GM19328 (cell line): Measurements from ENCODE around the gene CLEC11A.

Source experiments
- ATAC-seq: cut with Tn5 transposase; IDR thresholded peaks from one replicate; pipeline ENCODE4 v1.9.1; 2021; ENCODE audit warnings: mild to moderate bottlenecking, moderate library complexity; ENCODE audit not compliant: unreplicated experiment

CLEC11A gene, protein sequence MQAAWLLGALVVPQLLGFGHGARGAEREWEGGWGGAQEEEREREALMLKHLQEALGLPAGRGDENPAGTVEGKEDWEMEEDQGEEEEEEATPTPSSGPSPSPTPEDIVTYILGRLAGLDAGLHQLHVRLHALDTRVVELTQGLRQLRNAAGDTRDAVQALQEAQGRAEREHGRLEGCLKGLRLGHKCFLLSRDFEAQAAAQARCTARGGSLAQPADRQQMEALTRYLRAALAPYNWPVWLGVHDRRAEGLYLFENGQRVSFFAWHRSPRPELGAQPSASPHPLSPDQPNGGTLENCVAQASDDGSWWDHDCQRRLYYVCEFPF

DNA sequence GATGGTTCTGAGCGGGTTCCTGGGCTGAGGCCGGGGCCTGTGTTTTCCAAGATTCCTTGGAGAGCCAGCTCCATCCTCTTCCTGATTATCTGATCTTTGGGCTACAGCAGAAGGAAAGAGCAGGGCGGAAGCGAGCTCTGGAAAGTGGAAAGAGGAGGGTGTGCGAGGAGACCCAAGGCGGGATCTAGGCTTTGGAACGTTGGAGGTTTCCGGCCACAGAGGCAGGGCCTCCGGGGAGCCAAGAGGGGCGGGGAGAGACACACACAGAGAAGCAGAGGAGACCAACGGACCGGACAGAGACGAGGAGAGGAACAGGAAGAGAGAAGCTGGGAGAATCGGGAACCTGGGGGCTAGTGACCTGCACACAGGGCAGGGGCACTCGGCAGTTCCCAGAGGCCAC, at the start of gene CLEC11A:
Gene CLEC11A (plus strand): TSS at position 296 of the 400 bp plus-strand sequence. CDS start 162 bp downstream, outside the sequence.
- ATAC-seq: no peak

DNA sequence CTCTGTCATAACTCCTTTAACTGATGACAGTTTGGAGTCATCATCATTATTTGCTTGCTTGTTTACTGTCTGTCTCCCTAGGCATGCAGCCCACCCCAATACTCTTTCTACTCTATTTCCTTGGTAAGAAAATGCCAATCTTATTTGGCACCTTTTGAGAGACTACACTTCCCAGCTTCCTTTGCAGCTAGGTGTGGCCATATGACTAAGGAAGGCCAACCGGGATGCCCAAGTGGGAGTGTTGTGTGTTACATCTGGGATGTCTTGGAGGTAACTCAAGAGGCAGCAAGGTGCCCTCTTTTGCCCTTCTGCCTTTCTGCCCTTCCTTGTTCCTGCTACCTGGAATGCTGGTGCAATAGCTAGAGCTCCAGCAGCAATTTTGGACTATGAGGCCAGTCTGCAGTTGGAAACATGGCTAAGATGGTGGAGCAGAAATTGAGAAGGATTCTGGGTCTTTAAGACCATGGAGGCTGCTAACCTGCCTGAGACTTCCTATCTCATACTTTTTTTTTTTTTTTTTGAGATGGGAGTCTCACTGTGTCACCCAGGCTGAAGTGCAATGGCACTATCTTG, 46.5 kb upstream of the CLEC11A start:
- no peak for ATAC-seq

DNA sequence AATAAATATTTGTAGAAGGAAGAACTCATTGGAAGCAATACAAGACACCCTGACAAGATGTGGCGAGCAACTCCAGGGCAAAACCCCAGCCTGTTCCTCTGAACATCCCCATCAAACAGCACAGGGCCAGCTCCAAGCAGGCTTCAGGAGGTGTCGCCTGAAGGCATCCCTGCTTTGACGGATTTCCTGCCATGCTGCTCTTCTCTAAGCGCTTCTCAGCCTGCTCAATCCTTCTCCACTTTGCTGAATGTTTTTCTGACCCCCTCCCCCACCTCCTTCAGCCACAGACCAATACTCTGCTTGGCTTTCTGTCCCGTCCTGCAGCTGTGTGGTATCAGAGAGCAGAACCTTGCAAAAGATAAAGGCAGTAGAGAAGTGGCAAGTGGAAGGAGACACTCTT, 45.5 kb upstream of the CLEC11A start:
- no peak for ATAC-seq

DNA sequence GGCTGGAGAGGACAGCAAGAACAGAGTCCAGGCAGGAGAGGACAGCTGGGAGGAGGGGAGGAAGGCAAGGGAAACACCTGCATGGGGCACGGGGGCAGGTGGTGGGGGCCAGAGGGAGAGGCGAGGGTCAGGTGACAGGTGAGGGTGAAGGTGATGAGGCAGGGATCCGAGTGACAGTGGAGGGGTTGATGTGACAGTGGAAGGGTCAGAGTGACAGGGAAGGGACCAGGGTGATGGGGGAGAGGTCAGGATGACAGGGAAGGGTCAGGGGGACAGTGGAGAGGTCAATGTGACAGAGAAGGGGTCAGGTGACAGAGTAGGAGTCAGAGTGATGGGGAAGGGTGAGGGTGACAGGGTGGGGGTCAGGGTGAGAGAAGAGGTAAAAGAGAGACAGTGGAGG, 44.8 kb upstream of the CLEC11A start:
- no peak for ATAC-seq

DNA sequence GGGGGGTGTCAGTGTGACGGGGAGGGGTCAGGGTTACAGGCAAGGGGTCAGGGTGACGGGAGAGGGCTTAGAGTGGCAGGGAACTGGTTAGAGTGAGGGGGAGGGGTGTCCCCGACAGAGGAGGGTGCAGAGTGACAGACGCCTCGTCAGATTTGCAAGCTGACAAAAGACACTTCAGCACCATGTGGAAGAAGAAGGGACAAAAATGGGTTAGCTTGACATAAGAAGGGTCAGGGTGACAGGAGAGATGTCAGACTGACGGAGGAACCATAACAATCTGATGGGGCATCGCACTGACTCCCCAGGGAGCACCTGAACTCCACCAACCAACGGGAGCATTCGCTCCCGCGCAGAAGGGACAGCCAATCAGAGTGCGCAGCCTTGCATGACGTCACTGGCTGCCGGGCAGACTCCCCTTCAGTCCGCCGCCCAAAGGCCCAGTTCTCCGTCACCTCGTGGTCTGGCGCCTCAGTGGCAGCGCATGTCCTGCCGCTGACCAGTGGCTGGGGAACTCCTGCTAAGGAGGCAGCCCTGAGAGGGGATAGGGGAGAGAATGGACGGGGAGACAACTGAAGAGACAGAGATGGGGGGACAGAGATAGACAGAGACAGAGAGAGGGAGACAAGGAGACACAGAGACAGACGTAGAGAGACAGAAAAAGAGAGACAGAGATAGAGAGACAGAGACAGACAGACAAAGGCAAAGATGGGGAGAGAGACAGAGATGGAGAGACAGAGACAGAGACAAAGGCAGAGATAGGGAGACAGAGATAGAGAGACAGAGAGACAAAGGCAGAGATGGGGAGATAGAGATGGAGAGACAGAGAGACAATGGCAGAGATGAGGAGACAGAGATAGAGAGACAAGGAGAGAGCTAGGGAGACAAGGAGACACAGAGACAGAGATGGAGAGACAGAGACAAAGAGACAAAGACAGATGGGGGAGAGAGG, 43.7 kb upstream of the CLEC11A start:
- ATAC-seq: peak; percentile 75

DNA sequence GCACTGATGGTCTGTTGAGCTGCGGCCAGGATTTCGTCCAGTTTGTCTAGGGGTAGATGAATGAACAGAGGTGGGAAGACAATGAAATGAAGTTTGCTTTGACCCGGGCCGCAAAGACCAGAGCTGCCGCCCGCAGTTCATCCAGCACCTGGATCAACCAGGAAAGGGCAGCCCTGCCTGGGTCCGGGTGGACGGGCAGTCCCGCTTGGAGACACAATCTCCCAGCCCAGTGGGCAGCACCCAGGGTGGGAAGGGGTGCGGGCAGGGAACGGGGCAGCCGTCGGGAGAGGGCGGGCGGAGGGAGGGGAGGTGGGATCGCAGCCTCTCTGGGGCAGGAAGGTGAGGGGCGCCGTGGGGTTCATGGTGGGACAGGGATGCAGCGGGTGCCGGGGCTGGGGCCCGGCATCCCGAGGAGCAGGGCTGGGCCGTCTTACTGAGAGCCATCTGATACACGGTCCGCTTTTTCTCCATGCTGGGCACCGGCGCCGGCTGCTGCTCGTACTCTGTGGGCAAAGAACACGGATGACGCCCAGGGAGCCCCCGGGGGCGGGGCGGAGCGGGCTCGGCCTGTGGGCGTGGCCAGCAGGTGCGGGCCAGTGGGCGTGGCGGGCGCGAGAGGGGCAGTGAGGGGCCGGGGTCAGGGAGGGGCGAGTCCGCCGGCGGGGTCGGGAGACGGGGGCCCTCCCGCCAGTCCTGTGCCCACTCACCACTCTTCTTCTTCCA, 36.7 kb upstream of the CLEC11A start:
- ATAC-seq: no peak

DNA sequence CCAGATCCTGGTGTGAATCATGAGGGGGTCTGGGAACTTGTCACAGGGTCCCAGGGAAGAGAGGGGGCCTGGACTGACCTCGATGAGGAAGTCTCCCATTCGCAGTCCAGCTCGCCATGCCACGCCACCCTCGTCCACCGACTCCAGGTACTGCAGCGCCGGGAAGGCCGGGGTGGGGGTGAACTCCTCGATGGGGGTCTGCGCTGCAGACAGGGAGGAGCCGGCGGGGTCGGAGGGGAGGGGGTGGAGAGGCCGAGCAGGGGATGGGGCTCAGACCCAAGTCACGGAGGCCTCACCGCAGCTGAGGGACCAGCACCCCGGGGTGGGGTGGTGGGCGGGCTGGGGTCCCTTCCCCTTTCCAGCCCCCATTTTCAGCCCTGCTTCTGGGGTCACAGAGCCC, 34.4 kb upstream of the CLEC11A start:
- ATAC-seq: no peak

DNA sequence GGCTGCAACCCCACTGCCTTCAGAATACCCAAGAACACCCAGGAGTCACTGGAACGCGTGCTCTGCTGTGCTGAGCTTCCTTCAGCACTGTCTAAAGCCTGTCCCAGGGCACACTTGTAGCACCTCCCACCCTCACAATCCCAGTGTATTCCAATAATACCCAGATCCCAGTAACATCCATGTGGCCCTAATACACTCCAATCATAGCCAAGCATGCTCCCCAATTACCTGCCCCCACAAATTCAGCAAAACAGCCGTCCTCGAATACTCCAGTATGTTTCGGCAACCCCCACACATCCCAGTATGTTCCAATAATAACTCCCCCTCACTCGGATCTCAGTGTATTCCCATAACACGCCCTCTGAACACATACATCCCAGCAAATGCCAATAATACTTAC, 32.7 kb upstream of the CLEC11A start:
- no peak for ATAC-seq

DNA sequence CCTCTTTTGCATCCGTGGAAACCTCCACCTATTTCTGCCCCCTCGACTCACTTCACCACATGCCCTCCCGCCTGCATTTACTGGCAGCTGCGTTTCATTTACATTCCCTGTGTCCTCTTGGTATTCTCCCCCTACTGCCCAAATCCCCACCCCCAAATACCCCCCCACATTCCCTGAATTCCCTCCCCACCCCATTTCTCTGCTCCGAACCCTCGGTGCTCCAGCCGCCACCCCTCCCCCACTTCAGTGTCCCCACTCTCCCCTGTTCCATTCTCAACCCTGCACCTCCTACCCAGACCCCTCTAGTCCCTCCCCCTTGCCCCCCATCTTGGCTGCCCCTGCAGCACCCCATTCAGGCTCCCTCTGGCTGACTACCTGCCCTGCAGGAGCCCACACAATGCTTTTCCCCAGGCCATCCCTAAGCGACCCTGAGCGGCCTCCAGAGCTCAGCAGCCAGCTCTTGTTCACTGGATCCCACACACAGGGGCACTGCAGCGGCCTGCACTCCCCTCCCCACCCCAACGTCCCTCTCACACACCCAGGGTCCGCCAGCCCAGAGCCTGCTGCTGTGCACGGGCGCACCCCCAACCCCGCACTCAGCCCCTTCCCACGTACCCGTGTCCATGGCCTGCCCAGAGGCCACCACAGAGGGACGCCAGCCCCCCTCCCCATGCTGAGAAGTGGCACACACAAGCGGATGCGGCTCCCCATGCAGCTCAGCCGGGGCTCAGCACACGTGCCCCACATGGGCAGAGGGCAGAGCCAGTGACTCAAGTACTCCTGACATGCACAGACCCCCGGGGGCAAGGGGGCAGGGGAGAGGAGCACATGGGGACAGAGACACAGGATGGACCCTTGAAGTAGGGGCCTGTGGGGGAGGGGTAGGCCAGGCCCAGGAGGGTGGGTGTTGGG, 29.8 kb upstream of the CLEC11A start:
- ATAC-seq: no peak

DNA sequence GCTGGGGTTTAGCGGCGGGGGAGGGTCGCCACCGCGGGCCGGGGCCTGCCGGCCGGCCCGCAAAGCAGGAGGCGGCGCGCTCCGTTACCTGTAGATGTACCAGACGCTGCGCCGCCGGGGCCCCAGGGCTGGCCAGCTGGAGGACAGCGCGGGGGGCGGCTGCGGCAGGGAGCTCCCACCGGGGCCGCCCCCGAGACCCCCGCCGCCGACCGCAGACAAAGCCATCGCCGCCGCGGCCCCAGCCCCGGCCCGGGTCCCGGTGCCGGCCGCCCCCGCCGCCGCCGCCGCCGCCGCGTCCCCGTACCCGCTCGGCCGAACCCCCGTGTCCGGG, 28.4 kb upstream of the CLEC11A start:
- no peak for ATAC-seq

DNA sequence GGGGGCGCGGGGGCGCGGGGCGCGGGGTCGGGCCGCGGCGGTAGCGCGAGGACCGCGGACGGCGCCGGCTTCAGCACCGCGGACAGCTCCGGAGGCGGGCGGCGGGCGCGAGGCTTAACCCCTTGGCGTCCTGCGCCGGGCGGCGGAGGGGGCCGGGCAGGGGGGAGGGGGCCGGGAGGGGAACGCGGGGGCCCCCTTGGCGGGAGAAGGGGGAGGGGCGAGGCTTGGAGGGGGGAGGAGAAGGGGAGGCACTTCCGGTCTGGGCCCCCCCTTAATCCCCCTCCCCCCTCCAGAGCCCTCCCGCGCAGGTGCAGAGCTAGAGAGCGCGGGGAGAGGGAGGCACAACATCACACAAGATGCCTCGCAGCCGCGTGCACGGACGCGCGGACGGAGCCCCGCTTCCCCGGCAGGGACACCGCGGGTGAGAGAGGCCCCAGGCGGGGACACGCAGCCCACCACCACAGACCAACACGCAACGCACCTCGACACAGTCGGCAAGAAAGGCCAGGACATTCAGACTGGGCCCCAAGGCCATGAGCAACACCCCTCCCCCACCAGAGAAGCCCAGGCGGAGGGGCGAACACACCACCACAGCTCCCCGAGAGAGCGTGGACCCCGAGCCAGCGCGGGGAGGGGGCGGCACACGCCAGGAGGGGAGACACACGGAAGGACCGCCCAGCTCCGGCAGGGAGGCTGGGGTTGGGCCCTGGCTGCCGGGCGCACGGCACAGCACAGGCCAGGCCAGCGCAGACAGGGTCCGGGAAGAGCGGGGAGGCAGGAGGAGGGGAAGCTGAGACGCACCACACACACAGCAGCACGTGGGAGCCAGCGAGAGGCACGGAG, 27.7 kb upstream of the CLEC11A start:
- no peak for ATAC-seq

DNA sequence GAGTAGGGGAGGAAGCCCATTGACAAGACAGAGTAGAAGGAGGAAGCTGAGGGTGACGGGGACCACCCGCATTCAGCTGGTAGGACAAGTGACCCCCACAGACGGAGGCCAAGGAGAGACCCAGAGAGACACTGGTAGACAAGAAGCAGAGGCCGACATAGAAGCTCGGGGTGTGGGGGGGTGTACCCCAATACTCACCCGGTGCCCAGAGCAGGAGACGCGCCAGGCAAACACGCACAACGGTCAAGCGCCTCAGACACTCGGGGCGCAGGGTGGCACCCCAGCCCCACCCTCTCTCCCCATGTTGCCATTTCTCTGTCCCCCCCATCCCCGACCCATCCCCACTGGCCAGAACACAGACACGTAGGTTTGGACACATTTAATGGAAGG, 27.1 kb upstream of the CLEC11A start:
- no peak for ATAC-seq

DNA sequence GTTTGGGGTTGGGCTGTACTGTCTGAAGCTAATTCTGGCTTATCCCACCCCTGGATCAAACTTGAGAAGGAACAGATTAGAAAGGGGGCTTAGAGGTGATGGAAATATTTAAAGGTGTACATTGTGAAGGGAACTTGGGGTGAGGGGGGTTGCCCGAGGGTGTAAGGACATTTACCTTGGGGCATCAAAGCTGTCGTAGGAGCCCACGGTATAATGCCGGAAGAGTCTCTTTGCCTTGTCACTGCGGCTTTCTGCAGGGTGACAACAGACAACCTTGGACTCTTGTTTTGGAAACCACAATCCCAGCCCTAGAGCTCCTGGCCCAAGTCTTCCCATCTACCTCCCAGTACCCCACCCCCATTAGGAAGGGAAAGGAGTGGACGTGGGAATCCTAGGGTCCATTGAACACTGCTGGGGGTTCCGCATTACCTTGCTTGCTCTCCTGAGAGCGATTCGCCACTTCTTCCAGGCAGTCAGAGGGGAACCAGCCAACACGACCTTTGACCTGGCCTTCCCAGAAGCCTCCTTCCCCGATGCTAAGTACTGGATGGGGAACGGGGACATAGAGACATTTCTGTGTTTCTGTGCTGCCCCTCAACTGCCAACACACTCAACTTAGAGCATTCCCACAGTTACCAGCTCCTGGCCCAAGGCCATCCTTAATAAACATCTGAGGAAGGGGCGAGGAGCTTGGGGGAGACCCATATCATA, 25.6 kb upstream of the CLEC11A start:
- ATAC-seq: no peak

DNA sequence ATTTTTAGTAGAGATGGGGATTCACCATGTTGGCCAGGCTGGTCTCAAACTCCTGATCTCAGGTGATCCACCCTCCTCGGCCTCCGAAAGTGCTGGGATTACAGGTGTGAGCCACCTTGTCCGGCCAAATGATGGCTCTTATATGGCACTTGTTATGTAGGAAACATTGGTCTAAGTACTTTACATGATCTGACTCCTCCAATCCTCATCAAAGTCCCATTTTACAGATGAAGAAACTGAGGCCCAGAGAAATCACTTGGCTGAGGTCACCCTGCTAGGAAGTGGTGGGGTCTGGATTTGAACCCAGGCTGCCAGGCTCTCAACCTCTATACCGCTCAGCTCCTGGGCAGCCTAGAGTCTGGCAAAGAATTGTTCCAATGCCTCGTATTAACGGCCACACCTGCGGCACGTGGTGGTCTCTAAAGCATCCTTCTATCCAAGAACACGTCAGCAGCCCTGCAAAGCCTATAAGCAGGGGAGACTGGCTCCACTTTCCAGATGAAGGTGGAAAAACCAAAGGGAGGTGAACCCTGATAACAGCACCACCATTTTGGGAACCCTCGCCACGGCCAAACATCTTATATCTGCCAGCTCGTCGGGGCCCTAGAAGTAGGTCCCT, 21.7 kb upstream of the CLEC11A start:
- ATAC-seq: no peak

DNA sequence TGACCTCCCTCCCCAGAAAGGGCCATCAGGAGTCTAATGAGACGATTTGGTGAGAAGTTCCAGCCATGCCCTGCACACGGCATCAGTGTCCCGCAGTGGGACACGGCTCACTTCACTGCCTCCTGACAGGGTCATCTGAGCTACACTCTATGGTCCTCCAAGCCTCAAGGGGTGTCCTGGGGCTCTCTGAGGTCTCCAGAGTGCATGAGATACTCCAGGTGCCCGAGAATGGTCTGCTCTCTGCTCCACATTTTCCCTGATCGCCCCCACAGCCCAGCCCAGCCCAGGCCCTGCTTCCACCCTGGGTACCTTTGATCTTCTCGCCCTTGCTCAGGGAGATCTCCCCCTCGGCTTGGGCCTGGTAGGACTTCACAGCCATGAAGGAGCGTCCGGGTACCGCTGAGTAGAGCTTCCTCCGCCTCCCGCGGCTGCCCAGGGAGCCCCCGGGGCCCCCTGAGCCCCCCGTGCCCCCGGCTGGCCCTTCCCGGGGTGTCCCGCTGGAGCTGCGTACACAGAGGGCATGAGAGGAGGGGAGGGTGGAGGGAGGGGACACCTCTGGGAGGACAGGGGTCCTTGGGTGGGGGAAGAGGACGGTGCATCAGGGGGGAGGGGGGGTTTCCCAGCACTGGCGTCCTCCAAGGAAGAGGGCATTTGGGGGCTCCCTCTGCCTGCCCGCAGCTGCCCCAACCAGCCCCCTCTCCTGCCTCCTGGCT, 20.9 kb upstream of the CLEC11A start:
- no peak for ATAC-seq

DNA sequence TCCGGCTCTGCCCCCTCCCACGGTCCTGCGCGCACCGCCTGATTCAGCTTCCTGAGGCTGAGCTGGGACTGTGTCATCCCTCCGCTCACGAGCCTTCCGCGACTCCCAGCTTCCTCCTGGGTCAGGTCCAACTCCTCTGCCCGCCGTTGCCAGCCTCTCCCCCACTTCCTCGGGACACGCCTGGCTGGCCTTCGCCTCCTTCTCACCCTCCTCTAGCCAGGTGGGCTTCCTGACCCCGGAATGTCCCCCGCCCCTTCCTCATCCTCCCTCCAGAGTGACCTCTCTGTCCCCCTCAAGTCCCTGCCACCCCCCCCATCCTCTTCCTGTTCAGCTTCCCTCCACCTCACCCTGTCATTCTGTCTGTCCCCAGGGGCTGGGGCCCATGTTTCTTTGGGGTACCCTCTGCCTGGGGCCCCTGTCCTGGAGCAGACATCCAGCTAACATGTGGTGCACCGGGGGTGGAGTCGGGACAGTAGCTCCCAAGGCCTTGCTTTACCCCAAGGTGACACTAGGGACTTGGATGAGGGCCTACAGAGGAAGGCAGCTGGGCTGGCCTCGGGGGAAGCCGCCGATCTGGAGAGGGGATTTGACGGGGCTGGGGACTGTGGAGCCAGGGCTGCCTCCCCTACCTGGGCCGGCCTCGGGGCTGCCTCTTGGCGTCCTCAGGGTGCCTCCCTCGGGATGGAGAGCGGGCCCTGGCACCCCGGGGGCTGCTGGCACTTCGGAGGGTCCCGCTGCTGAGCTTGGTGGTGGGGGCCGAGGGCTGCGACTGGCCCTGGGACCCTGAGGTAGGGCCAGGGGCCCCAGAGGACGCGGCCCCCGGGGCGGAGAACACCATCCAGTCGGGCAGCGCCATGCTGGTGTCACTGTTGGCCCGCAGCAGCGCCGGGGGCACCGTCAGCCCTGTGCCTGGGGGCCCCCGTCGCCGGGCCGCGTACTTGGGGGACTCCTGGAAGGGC, 20.0 kb upstream of the CLEC11A start:
- no peak for ATAC-seq
